GM19099 (cell line): ENCODE data around the gene DMBT1.

ENCODE experiments used
- POLR2A ChIP-seq: IDR thresholded peaks from 3 replicates; pipeline ENCODE4 v1.6.1; 2011; ENCODE audit warnings: low read depth; ENCODE audit not compliant: insufficient read length; ENCODE audit errors: extremely low read depth

Gene DMBT1

GRCh38 chr10:122532601-122533296, 27.8 kb upstream of the DMBT1 start:
- TF ChIP-seq POLR2A, result no peak

- TF ChIP-seq POLR2A, result no peak
Observed at GRCh38 chr10:122537545-122537944, 23.0 kb upstream of the DMBT1 start.

- TF ChIP-seq POLR2A, result no peak
Observed at GRCh38 chr10:122541541-122542002, 19.0 kb upstream of the DMBT1 start.

- no peak for TF ChIP-seq POLR2A
Observed at GRCh38 chr10:122543676-122544445, 16.7 kb upstream of the DMBT1 start.

GRCh38 chr10:122544493-122544892, 16.1 kb upstream of the DMBT1 start:
- no peak for TF ChIP-seq POLR2A

- TF ChIP-seq POLR2A, result no peak
Observed at GRCh38 chr10:122546242-122546641, 14.3 kb upstream of the DMBT1 start.

- no peak for TF ChIP-seq POLR2A
Observed at GRCh38 chr10:122548407-122549085, 12.0 kb upstream of the DMBT1 start.

GRCh38 chr10:122549636-122550035, 10.9 kb upstream of the DMBT1 start:
- no peak for TF ChIP-seq POLR2A

- no peak for TF ChIP-seq POLR2A
Observed at GRCh38 chr10:122550427-122550826, 10.1 kb upstream of the DMBT1 start.

- TF ChIP-seq POLR2A, result no peak
Observed at GRCh38 chr10:122550983-122551382, 9.6 kb upstream of the DMBT1 start.

- no peak for TF ChIP-seq POLR2A
Observed at GRCh38 chr10:122551450-122551849, 9.1 kb upstream of the DMBT1 start.

- TF ChIP-seq POLR2A, result no peak
Observed at GRCh38 chr10:122553341-122553740, 7.2 kb upstream of the DMBT1 start.

GRCh38 chr10:122554131-122555036, 6.2 kb upstream of the DMBT1 start:
- no peak for TF ChIP-seq POLR2A

GRCh38 chr10:122555442-122555841, 5.1 kb upstream of the DMBT1 start:
- no peak for TF ChIP-seq POLR2A

- no peak for TF ChIP-seq POLR2A
Observed at GRCh38 chr10:122557516-122557915, 3.0 kb upstream of the DMBT1 start.
